HG03103 (cell line): ENCODE measurements around the gene NKIRAS1.
"Not testable (repeated sequence)": the region's sequence is repeated elsewhere in the genome, so short reads cannot be mapped to it uniquely, and the experiment has no call there.

ENCODE experiments used
- ATAC-seq: cut with Tn5 transposase; IDR thresholded peaks from one replicate; pipeline ENCODE4 v1.9.1; 2021; ENCODE audit warnings: low read depth; ENCODE audit not compliant: unreplicated experiment

NKIRAS1 gene

DNA sequence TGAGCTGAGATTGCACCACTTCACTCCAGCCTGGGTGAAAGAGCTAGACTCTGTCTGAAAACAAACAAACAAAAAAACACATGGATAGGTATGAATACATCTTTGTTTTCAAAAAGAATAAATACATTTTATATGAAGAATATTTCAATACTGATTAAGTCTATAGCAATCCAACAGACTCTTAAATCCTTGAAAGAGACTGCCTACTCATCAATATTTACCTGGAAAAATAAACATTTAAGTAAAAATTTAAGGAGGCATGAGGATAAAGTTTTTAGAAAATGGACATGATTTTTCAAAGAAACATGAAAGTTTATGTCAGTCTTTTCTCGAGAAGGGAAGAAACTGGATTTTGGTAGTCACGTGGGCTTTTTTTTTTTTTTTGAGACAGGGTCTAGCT, 5.4 kb downstream of the NKIRAS1 start:
- ATAC-seq: no peak

DNA sequence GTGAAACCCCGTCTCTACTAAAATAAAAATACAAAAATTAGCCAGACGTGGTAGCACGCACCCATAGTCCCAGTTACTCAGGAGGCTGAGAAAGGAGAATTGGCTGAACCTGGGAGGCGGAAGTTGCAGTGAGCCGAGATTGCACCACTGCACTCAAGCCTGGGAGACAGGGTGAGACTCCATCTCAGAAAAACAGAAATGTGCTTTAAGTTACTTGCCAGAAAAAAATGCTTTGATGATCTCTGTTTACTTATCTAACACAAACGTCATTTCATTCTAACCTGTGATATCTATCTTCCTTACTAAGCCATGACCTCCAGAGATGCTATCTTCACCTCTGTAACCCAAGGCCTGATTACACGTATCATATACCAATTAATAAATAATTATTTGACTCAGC, 7.4 kb downstream of the NKIRAS1 start:
- ATAC-seq: no peak

DNA sequence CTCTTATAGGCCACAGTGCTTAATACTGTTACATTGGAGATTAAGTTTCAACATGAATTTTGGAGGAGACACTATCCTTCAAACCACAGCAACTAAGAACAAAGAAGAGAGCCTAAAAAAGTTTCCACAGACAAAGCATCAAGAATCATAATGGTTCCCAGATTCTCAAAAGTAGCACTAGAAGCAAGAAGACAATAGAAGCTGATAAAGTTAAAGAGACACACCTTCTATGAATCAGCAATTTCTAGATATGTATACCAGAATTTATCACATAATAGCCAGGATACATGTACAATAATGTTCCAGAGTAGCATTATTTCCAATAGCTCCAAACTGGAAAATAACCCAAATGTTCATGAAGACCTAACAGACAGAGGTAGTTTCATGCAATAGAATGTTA, 12.2 kb downstream of the NKIRAS1 start:
- no peak for ATAC-seq

DNA sequence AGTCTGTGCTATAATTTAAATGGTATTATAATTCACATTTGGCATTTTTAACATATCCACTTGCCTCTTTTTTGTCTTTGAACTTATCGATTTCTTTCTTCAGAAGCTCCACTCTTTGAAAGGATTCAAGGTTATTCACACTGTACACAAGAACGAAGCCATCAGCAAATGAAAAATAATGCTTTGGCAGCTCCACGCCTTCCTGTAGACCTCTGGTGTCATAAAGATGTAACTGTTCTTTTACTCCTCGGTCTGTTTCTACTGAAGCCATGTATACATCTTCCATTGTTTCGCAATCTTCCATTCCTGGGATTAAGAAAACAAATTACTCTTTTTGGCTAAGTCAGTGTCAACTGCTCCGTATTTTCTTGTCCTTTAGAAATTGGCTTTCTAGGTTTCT, 16.0 kb downstream of the NKIRAS1 start:
- ATAC-seq: no peak

DNA sequence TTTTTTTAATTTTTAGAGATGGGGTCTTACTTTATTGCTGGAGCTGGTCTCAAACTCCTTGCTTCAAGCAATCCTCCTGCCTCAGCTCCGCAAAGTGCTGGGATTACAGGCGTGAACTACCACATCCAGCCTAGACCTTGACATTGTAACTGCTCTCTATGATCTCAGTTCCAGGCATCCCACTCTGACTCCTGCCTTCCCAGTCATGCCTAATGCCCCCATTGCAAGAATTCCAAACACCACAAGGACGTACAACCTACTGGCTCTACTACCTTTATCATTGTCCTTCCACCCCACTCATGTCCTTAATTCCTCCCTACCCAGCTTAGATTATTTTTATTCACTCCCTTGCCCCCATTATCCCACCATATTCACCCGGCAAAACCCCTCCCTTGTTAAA, 21.6 kb downstream of the NKIRAS1 start:
- no peak for ATAC-seq

DNA sequence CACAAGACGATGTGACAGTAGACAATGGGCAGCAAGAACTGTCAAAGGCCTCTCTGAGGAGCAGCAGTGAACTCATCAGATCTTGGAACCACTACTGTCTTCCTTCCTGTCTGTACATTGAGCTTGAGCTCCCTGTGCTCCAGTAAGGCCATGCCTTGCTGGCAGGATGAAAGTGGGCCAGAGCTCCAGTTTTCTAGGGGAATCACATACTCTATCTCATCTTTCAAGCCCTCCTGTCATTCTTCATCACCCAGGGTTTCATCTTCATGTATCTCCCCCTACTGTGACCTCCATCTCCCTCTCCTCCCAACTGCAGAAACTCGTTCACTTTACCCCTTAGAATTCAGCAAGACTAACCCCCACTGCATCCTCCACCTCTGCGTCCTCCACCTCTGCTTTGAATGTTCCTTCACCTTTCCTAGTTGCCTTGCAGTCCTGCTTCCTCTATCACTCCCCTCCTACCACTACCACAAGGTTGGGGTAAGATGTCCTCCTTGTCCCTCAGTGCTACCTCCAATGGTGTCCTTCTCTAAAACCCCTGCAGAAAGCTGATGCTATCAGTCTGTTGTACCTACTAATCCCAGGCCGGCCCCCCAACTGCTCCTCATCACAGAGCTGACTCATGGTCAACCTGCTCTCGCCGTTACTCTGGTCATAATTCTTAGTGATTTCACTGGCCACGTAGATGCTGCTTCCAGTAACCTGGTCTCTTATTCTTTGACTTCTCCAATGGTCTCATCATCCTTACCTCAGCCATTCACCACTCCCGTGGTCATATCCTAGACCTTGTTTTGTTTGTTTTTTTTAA, 22.3 kb downstream of the NKIRAS1 start:
- ATAC-seq: no peak

DNA sequence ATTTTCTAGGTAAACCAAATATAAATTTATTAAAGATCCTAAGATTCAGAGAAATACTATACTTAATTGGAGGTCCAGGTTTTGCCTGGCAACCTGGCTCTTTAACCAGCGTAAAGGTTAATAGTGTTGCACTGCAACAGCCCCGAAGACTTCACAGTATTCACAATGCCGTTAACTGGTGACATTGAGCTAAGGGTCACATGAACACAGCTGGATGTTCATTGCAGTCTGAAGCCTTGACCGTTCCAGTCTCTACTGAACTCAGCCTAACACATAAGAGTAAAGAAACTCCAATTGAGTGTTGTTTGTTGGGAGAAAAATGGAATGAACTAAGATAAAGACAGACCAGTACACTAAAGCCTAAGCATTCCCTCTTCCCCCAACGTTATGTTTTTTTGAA, 26.8 kb downstream of the NKIRAS1 start:
- no peak for ATAC-seq

DNA sequence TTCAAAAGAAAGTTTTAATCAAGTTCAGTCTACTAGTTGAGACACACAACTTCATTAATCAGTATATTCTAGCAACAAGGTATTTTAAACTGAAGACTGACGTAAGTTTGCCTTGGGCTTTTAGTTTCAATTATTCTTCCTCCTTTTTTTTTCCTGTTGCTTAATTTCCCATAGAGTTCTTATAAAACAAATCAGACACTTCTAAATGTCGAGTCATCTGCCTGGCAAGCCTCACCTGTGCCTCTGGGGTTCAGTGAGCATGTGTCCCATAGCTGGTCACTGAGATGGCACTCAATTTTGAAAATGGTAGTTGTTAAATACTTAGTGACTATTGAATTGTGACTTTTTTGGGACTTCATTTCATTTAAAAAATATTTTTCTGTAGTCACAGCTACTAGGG, 27.4 kb downstream of the NKIRAS1 start:
- ATAC-seq: no peak

DNA sequence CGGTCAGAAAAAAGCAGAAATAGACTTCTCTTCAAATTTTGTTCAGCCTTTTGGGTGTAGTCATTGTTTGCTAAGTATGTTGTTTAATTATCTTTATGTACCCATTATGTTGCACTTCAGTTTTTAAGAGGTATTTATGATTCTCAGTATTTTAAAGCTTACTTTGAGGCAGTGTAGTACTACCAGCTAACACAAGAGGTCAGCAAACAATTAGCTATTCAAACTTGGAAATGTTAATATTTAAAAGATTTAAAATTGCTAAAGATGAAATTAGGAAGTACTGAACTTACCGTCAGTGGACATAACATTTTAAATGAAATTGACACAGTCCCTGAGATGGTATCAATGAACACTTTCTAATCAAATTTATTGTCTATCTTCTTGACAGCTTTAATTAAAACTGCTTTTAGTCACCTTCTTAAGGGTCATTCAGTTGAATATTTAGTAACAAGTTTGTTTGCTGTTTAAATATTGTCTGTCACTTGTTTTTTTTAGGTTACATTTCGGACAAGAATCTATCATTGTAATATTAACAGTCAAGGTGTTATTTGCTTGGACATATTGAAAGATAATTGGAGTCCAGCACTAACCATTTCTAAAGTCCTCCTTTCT, 28.1 kb downstream of the NKIRAS1 start:
- ATAC-seq: no peak

DNA sequence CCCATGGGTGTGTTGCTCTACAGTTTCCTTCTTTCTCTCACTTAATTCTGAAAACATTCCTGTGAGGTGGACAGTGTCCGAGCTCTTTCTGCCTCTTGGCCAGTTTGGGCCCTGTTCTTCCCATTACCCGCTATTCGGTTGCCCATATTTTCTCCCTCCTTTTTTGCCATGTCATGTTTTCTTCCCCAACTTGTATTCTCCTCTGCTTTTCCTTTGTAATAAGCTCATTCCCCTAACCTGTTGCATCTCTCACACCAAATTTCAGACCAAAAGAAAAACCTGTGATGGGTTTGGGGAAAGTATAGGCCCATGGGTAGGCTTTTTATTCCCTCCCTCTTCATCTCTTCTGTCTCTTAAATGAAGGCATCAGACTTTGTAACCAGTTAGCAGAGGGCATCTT, 30.5 kb downstream of the NKIRAS1 start:
- no peak for ATAC-seq

DNA sequence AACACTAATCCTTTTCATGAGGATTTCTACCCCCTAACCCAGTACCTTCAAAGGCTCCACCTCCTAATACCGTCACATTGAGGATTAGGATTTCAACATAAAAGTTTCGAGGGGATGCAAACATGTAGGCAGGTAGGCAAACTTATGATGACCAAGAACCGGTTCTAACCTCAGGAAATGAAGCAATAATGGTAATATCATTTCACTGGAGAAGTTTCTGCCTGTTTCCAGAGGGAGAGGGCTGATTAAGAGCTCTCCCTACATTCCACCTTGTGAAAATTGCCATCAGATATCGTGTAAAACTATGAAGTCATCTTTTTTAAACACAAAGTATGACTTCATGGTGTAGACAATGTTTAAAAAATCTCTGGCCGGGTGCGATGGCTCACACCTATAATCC, 31.6 kb downstream of the NKIRAS1 start:
- no peak for ATAC-seq

DNA sequence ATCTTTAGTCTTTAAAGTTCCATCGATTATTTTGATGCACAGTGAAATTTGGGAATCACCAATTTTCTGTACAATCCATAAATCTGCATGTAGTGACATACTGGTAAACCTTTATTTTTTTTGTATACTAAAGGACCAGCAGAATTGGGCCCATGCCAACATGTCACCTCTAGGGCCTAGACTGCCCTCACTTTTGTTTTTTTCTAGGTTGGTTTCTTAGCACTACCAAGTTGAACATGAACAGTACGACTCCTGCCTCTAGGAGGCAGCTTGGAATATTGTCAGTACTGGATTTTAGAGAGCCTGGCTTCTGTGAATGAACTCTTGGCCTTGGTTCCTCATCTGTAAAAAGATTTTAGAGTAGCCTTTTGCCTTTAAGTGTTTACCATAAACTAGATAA, 32.3 kb downstream of the NKIRAS1 start:
- no peak for ATAC-seq

DNA sequence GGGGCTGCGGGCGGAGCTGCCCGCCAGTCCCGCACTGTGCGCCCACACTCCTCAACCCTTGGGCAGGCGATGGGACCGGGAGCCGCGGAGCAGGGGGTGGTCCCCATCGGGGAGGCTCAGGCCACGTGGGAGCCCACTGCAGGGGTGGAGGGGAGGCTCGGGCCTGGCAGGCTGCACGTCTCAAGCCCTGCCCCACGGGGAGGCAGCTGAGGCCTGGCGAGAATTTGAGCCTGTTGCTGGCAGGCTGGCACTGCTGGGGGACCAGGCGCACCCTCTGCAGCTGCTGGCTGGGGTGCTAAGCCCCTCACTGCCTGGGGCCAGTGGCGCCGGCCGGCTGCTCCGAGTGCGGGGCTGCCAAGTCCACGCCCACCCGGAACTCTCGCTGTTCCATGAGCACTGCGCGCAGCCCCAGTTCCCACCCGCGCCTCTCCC, 34.3 kb downstream of the NKIRAS1 start:
- no peak for ATAC-seq

DNA sequence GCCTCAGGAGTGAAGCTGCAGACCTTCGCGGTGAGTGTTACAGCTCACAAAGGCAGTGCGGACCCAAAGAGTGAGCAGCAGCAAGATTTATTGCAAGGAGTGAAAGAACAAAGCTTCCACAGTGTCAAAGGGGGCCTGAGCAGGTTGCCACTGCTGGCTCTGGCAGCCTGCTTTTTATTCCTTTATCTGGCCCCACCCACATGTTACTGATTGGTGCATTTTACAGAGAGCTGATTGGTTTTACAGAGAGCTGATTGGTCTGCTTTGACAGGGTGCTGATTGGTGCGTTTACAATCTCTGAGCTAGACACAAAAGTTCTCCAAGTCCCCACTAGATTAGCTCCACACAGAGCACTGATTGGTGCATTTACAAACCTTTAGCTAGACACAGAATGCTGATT, 34.8 kb downstream of the NKIRAS1 start:
- not testable (repeated sequence) for ATAC-seq

DNA sequence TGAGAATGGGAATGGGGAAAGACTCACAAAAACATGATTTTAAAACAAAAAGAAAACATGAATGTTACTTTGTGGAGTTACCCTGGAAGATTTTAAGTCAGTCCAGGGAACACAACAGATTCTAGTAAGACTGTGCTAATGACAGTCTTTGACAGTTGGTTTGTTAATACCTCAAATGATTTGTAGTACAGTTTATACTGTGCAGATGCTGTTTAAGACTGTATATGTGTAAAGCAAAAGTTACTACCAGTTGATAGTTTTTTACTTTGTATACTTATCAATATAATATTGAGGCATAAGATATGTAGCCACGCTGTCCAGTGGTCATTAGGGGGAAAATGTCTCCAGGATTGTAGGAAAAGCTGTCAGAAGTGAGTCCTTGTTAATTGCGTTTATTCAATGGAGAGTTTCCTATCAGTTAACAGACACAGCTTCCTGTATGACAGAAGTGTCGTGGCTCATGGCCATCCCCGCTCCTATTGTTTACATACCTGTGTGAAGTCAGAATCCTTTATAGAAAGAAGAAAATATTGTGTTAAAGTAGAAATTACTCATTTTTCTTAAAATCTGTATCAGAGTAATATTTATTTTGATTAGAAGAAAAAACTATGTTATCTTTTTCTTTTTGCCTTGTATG, 36.0 kb downstream of the NKIRAS1 start:
- ATAC-seq: no peak

DNA sequence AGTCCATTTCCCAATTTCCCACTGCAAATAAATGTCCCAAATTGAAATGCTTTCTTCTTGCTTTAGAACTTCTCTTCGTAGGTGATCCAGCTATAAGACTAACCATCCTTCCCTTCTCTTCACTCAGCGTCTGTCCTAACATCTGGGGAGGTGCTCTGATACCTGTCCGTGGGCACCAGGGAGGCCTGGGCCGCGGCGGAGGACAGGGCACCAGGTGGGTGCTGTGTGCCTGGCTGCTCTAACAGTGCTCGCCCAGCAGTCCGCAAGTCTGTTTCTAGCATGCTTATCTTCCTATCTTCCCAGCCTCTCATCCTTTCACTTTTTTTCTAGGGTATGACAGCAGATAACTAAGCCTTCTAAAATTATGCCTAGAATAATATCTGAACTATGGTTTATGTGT, 37.3 kb downstream of the NKIRAS1 start:
- no peak for ATAC-seq

DNA sequence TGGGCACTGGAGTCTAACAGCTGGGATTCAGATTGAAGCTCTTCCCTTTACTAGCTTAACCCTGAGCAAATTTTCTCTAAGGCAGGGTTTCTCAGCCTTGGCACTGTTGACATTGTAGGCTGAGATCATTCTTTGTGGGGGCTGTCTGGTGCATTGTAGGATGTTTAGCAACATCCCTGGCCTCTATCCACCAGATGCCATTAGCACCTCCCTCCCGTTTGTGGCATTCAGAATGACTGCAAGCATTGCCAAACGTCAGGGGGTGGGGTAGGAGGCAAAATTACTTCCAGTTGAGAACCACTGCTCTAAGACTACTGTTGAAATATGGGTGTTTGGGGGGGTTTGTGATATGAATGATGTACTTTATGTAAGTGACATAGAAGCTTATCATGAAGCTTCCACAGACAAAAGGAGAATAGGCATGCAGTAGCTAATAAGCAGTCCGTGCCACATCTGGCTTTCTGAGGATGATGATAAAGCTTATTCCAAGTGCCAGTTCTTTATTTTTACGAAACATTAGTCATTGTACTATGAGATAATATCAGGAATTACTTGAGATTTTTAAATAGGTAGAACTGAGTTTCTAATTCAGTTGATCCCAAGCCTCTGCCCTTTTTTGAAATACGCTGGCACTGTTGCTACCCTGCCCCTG, 39.3 kb downstream of the NKIRAS1 start:
- no peak for ATAC-seq

DNA sequence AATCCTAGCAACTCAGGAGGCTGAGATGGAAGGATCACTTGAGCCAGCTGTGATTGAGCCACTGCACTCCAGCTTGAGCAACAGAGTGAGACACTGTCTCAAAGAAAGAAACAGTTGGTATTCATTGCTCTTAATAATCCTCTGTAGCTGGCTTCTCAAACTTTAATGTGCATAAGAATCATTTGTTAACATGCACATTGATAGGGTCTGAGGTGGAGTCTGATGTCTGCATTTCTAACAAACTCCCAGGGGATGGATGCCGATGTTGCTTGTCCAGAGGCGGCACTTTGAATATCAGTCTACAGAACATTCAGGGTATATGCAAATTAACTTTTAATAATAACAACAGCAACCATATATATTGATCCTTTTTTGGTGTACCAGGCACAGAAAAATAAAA, 39.9 kb downstream of the NKIRAS1 start:
- ATAC-seq: no peak

DNA sequence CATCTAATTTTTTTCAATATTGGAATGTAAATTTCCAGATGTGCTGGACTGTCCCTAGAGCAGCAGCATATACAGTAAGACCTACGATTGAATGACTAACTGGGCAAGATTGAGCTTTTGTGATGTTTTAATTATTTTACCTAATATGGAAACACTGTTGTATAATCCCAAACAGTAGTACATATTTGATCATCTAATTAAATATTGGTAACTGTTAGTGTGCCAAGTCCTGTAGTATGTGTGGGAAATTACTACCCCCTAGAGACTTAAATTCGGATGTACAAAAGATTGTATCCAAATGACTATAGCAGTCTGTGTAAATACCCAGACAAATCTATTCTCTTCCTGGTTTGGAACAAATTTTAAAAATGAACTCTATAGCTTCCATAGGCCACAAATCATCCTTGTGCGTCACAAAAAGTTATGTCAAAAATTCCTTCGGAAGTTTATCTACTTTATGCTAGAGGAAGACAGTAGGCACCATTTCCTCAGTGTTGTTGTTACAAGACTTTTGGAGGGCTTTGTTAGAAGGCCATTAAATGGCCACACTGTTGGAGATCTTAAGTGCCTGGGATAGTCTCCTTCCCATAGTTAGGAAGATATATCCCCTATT, 41.6 kb downstream of the NKIRAS1 start:
- ATAC-seq: no peak

DNA sequence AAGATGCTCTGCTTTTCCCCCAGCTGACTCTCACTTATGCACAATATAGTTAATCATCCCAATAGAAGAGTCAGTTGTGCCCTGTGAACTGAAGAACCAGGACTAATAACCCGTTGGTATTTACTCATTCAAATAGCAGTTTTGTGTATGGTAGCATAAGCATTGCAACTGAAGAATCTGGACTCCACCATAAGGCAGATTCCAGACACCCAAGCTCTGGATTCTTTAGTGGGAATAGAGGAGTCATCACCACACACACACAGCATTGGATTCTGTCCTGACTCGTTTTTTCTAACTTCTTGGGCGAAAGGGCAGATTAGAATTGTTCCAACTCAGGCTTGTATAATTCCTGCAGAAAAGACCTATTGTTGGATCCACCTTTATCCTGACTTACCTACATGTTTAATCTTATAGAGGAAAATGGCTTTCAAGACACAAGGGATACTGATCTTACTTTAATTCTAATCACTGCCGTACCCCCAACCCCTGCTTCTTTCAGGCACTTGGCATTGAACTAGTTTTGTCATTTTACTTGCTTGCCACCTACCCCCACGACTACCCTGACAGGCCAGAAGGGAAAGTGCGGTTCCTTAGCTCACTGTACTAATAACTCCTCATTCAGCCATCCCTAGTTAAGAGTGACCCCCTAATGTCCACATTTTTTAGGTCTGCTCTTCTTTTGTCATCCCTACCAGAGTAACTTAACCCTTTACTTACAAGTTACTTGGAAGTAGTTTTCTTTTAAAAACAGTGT, 42.3 kb downstream of the NKIRAS1 start:
- ATAC-seq: no peak
